ENCODE measurements around the gene MCL1. TPM values are rescaled to one million over a fixed set of nuclear protein-coding genes. Genes with fewer than 3 reads are reported as not detected.

Gene MCL1
- total and polyA plus RNA-seq, 2 donors: 160 to 225 TPM

Small RNA genes within 50 kb of the gene (small RNA-seq; reads per million reads assigned to genes)
- gene MIR4257: not detected
- gene RF00015: not detected
- not detected for gene RF00561
- not detected for gene RN7SL473P
- not detected for gene RN7SL600P

Other genes with a start within 250 kb of the MCL1 start
- 23.4 TPM for gene RPRD2, start 215.5 kb downstream of the MCL1 start, total RNA-seq
- 19.3 TPM for gene RPRD2, start 215.5 kb downstream of the MCL1 start, polyA plus RNA-seq
- gene TARS2, start 92.2 kb downstream of the MCL1 start, total RNA-seq: 18.0 TPM
- 15.8 TPM for gene TARS2, start 92.2 kb downstream of the MCL1 start, polyA plus RNA-seq
- 8.7 TPM for gene ECM1, start 71.5 kb downstream of the MCL1 start, total RNA-seq
- 40.8 TPM for gene ECM1, start 71.5 kb downstream of the MCL1 start, polyA plus RNA-seq
- gene FALEC, start 63.9 kb downstream of the MCL1 start, total RNA-seq: not detected
- 0.47 TPM for gene FALEC, start 63.9 kb downstream of the MCL1 start, polyA plus RNA-seq
- 35.5 TPM for gene ADAMTSL4, start 30.2 kb downstream of the MCL1 start, total RNA-seq
- 144 TPM for gene ADAMTSL4, start 30.2 kb downstream of the MCL1 start, polyA plus RNA-seq
- gene ENSA, start 50.0 kb upstream of the MCL1 start, total RNA-seq: 107 TPM
- 152 TPM for gene ENSA, start 50.0 kb upstream of the MCL1 start, polyA plus RNA-seq
- gene GOLPH3L, start 117.5 kb upstream of the MCL1 start, total RNA-seq: 24.5 TPM
- 21.5 TPM for gene GOLPH3L, start 117.5 kb upstream of the MCL1 start, polyA plus RNA-seq
- gene HORMAD1, start 141.3 kb upstream of the MCL1 start, total RNA-seq: 0.26 TPM
- not detected for gene HORMAD1, start 141.3 kb upstream of the MCL1 start, polyA plus RNA-seq
- gene CTSS, start 186.2 kb upstream of the MCL1 start, total RNA-seq: 44.8 TPM
- 58.2 TPM for gene CTSS, start 186.2 kb upstream of the MCL1 start, polyA plus RNA-seq
- 161 TPM for gene CTSK, start 228.7 kb upstream of the MCL1 start, total RNA-seq
- 97.9 TPM for gene CTSK, start 228.7 kb upstream of the MCL1 start, polyA plus RNA-seq

All from urinary bladder (tissue), 2 donors.